Smooth muscle cell (in vitro differentiated cells): ENCODE data around the gene TTC9B. TPM values are rescaled to one million over a fixed set of nuclear protein-coding genes. Genes with fewer than 3 reads are reported as not detected.

Experiments used
- DNase-seq: peaks from one replicate; lab custom pipeline; 2025; ENCODE audit not compliant: unreplicated experiment; lab: John Stamatoyannopoulos, UW
- H2AFZ ChIP-seq: fragments of 200-600 bp; sonication (generic); 2 replicates; pipeline ENCODE4 v1.6.0; 2016; ENCODE audit warnings: antibody characterized with exemption, low read depth, mild to moderate bottlenecking
- H3F3A ChIP-seq: fragments of 200-600 bp; sonication (generic); 2 replicates; pipeline ENCODE4 v1.6.0; 2017; ENCODE audit warnings: antibody characterized with exemption, low read depth
- H3K27ac ChIP-seq: fragments of 200-600 bp; sonication (generic); 2 replicates; pipeline ENCODE4 v1.5.1; 2016; ENCODE audit warnings: low read depth, mild to moderate bottlenecking
- H3K27me3 ChIP-seq: fragments of 200-600 bp; sonication (generic); 2 replicates; pipeline ENCODE4 v1.6.1; 2016; ENCODE audit warnings: low read depth, mild to moderate bottlenecking
- H3K36me3 ChIP-seq: fragments of 200-600 bp; sonication (generic); 2 replicates; pipeline ENCODE4 v1.5.1; 2016; ENCODE audit warnings: low read depth
- H3K4me1 ChIP-seq: fragments of 200-600 bp; sonication (generic); 2 replicates; pipeline ENCODE4 v1.5.1; 2016; ENCODE audit warnings: low read depth
- H3K4me2 ChIP-seq: fragments of 200-600 bp; sonication (generic); 2 replicates; pipeline ENCODE4 v1.6.0; 2016; ENCODE audit warnings: mild to moderate bottlenecking
- H3K4me3 ChIP-seq: fragments of 200-600 bp; sonication (generic); 2 replicates; pipeline ENCODE4 v1.5.1; 2016; ENCODE audit warnings: mild to moderate bottlenecking
- H3K79me2 ChIP-seq: fragments of 200-600 bp; sonication (generic); 2 replicates; pipeline ENCODE4 v1.6.0; 2016; ENCODE audit warnings: low read depth, mild to moderate bottlenecking
- H3K9ac ChIP-seq: fragments of 200-600 bp; sonication (generic); 2 replicates; pipeline ENCODE4 v1.6.0; 2016; ENCODE audit warnings: low read depth
- H3K9me3 ChIP-seq: fragments of 200-600 bp; sonication (generic); replicated peaks from 2 replicates; pipeline ENCODE4 v1.5.1; 2016; ENCODE audit warnings: low read depth
- H4K20me1 ChIP-seq: fragments of 200-600 bp; sonication (generic); 2 replicates; pipeline ENCODE4 v1.6.0; 2016; ENCODE audit warnings: low read depth
- CTCF ChIP-seq: fragments of 200-600 bp; sonication (generic); IDR thresholded peaks from 2 replicates; pipeline ENCODE4 v1.5.1; 2017; ENCODE audit warnings: borderline replicate concordance, mild to moderate bottlenecking, antibody characterized with exemption; ENCODE audit not compliant: insufficient read depth, poor library complexity, severe bottlenecking
- WGBS: methylation state at CpG from one replicate; pipeline ENCODE4 v1.1.7; 2016; ENCODE audit warnings: low lambda C conversion rate; 5-methylcytosine and 5-hydroxymethylcytosine counted together
- polyA plus RNA-seq: library from polyadenylated mRNA; unstranded; fragments of >200 nt; fragmentation: Nextera tagmentation; extraction: Ambion mirVana; gene quantifications from 2 replicates; pipeline ENCODE4 v1.2.1, GENCODE V29; 2016
- total RNA-seq: library from RNA; depleted of rRNA; stranded (reverse); fragments of >200 nt; gene quantifications from 2 replicates; pipeline ENCODE4 v1.2.3, GENCODE V29; 2014

The TTC9B gene
- total and polyA plus RNA-seq, 2 experiments from 2014 or later: not detected

GRCh38 chr19:40235238-40236025 is 17.2 kb upstream of the TTC9B start:
- no peak for DNase-seq
- Histone ChIP-seq H3K9me3 (no peaks in the 10 kb centered on the region), H4K20me1 (no peaks in the 10 kb centered on the region), H3K9ac (no peak overlapping the region), H3K79me2 (no peaks in the 10 kb centered on the region), H2AFZ (no peak overlapping the region), H3K4me2 (no peak overlapping the region), H3F3A (no peaks in the 10 kb centered on the region), H3K4me1 (peaks cover 10% of the 10 kb centered on the region), H3K27ac (no peak overlapping the region), H3K36me3 (no peaks in the 10 kb centered on the region), H3K4me3 (no peak overlapping the region), H3K27me3 (no peaks in the 10 kb centered on the region)
- 91% methylated on average over 30 of the region's 30 CpGs for WGBS
- no peak for TF ChIP-seq CTCF

GRCh38 chr19:40234429-40235237 is 16.4 kb upstream of the TTC9B start:
- no peak overlapping the region for H3K4me3 ChIP-seq
- H3K36me3 ChIP-seq: no peaks in the 10 kb centered on the region
- TF ChIP-seq CTCF: no peak
- no peaks in the 10 kb centered on the region for H3K79me2 ChIP-seq
- H4K20me1 ChIP-seq: no peaks in the 10 kb centered on the region
- peaks cover 10% of the 10 kb centered on the region for H3K4me1 ChIP-seq
- no peaks in the 10 kb centered on the region for H3K9me3 ChIP-seq
- 94% methylated on average over 22 of the region's 22 CpGs for WGBS
- no peak overlapping the region for H3K9ac ChIP-seq
- H3F3A ChIP-seq: no peaks in the 10 kb centered on the region
- no peak overlapping the region for H2AFZ ChIP-seq
- no peak overlapping the region for H3K27ac ChIP-seq
- H3K27me3 ChIP-seq: no peaks in the 10 kb centered on the region
- DNase-seq: no peak
- H3K4me2 ChIP-seq: no peak overlapping the region

DNA sequence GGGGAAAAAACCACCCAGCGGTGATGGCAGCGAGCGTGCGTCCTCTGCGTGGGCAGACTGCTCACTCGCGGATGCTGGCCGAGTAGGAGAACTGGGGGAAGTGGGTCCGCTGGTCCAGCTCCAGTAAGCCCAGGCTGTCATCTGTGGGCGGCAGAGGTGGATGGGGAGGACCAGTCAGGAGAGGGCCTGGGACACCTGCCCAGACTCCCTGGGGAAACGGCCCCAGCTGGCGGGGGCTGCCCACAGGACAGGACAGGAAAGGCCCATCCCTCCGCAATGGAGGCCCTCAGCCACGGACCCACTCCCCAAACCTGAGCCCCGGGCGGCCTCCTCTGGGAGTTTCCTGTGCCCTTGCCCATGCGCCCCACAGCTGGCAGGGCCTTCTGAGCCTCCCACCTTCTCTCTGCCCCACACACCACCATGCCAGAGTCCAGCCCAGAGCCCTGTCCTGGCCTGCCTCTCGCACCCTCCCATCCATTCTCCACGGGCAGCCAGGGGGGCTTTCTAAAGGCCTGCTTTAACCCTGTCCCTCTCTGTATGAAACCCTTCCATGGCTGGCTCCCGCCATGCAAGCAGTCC is 15.7 kb upstream of the TTC9B start:
- H3K4me1 ChIP-seq: peaks cover 10% of the 10 kb centered on the region
- H3K4me3 ChIP-seq: no peak overlapping the region
- no peak overlapping the region for H3K9ac ChIP-seq
- no peak overlapping the region for H2AFZ ChIP-seq
- no peaks in the 10 kb centered on the region for H3F3A ChIP-seq
- TF ChIP-seq CTCF: no peak
- no peak for DNase-seq
- no peaks in the 10 kb centered on the region for H3K36me3 ChIP-seq
- no peaks in the 10 kb centered on the region for H3K27me3 ChIP-seq
- no peak overlapping the region for H3K27ac ChIP-seq
- H3K9me3 ChIP-seq: no peaks in the 10 kb centered on the region
- 97% methylated on average over 16 of the region's 20 CpGs for WGBS
- H4K20me1 ChIP-seq: no peaks in the 10 kb centered on the region
- H3K4me2 ChIP-seq: no peak overlapping the region
- no peaks in the 10 kb centered on the region for H3K79me2 ChIP-seq
